Activated T-cell treated with anti-CD3 and anti-CD28 coated beads for 4 hours (primary cell): ENCODE measurements around the gene PDAP1.
"Not testable (repeated sequence)": the region's sequence is repeated elsewhere in the genome, so short reads cannot be mapped to it uniquely, and the experiment has no call there.

ENCODE experiments used
- DNase-seq: peaks from one replicate; pipeline ENCODE4 v3.0.0-alpha.2; 2020

PDAP1 gene

DNA sequence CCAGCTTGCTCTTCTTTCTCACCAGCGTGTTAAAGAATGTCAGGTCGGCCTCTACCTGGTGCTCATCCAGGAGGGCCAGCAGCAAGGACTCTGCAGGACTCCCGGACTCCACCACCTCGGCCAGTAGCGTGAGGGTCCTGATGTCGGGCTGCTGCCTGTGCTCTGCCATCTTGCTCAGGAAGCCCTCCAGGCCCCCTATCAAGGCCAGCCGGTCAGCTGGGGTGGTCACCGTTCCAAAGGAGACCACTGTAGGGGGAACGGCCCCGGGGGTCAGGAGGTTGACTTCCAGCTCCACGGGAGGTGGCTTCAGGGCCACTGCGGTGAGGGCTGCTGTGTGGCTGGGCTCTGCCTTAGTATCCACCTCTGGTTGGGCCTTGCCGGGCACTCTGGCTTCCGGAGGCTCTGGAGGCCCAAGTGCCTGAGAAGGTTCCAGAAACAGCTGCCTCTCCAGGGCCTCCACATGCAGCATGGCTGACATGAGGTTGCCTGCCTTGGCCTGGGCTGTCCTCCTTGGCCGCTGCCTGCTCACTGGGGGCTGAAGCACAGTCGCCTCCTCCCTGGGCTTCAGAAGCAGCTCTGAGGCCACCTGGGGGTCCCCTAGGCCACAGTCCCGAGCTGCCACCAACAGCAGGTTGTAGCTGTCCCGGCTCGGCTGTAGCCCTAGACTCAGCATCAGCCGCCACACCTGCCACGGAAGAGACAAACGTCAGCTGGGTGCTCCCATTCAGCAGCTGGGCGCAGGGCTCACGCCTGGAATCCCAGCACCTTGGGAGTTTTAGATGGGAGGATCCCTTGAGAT is 16.7 kb upstream of the PDAP1 start:
- no peak for DNase-seq

DNA sequence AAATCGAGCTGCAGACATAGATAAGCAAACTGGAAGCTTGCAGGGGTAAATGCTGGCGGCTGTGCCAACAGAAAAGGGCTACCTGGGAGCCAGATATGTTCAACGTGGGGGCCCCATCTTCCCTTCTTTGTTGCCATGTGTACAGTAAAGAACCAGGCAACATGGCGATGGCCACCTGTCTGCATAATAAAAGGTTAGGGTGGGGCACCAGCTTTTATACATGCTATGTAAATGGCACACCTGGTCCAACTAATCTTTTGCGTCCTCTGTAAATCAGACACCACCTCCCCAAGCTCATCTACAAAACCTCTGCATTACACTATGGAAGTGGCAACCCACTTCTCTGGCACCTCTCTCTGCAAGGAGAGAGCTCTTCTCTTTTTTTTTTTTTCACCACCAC is 14.2 kb upstream of the PDAP1 start:
- DNase-seq = no peak

DNA sequence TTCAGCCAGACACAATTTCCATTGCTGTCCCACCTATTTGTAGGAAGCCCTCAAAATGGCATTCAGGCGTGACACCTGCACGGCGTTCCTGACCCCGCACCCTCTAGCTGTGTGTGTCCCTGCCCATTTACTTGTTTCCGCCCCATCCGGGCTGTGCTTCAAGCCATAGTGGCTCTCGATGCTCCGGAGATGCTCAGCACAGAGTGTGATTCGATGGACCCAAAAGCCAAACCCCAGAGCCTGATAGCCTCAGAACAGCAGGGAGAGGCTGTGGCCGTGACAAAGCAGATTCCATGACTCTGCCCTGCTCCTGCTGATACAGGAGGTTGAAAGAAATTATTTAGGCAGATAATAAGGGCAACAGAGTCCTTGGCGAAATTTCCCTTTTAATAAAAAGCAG is 13.8 kb upstream of the PDAP1 start:
- DNase-seq = no peak

DNA sequence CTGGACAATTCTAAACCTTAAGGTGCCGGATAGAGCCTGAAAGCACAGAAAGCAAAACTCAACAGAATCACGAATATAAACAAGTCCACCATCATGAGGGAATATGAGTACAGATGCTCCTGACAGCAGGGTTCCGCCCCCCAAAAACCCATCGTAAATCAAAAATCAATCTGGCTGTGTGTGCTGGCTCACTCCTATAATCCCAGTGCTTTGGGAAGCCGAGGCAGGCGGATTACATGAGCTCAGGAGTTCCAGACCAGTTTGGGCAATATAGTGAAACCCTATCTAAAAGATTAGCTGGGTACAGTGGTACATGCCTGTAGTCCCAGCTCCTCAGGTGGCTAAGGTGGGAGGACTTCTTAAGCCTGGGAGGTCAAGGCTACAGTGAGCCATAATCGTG is 12.6 kb upstream of the PDAP1 start:
- DNase-seq = no peak

DNA sequence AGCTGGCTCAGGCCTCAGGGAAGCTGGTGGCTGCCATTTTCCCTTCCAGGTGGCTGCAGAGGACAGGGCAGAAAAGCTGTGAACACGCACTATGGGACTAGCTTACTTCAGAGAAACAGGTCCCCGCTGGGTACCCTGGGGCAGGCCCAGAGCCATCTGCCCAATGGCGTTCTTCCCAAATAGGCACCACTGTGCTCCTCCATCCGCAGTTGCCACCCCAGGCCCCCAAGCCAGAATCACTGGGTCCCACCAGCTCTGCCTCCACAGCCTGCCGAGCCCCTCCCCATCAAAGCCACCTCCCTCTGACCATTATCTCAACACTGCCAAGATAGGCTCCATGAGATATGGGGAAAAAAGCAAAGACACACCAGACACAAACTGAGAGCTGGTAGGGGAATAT is 11.8 kb upstream of the PDAP1 start:
- DNase-seq = no peak

DNA sequence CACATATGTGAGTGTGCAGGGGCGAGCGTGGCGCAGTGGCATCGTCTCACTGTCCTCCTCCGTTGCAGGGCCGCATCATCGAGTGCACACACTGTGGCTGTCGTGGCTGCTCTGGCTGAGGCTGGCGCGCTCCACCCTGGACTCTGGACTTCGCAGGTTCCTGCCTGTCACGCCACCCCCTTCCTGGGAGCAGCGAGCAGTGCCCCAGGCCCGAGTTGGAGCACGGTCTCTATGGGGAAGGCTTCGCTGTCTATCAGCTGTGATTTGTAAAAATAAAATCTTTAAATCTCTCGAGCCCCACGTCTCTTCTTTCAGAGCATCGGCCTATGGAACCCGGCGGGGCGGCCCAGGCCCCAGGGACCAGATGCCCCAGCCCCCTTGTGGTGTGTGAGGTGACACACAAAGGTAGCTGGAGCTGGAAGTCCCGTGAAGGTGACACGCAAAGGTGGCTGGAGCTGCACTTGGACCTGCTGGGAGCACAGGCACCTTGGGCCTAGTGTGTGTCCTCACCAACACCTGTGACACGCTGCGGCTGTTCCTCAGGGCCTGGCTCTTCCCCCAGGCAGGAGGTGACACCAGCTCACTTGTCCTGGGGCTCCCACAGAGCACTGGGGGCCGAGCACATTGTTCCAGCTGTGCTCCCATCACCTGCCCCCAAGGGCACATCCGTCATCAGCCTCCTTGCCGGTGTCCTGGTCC is 11.1 kb upstream of the PDAP1 start:
- no peak for DNase-seq

DNA sequence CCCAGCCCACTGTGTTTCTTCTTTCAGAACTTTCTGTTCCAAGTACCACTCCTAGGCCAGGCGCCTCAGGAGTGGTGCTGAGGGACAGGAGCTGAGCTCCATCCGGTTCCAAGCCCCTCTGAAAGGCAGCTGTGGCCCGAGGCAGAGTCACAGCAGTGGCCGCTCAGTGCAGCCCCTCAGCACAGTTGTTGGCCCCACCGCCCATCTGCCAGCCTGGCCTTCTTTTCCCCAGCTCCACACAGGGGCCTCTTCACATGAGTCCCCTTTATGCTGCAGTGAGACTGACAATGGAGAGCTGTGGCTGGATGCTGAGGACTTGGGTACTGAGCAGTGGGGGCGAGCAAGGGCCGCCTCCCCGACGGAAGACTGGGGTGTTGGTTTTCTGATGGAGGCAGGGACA is 9.9 kb upstream of the PDAP1 start:
- DNase-seq = no peak

DNA sequence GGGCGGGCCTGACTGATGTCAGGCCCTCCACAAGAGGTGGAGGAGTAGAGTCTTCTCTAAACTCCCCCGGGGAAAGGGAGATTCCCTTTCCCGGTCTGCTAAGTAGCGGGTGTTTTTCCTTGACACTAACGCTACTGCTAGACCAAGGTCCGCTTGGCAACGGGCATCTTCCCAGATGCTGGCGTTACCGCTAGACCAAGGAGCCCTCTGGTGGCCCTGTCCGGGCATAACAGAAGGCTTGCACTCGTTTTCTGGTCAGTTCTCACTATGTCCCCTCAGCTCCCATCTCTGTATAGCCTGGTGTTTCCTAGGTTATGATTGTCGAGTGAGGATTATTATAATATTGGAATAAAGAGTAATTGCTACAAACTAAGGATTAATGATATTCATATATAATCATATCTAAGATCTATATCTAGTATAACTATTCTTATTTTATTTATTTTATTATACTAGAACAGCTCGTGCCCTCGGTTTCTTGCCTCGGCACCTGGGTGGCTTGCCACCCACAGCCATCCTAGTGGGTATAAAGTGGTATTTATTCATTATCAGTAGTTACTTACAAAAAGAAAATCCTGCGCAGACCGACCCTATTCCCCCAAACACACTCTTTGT is 7.2 kb upstream of the PDAP1 start:
- DNase-seq = not testable (repeated sequence)

DNA sequence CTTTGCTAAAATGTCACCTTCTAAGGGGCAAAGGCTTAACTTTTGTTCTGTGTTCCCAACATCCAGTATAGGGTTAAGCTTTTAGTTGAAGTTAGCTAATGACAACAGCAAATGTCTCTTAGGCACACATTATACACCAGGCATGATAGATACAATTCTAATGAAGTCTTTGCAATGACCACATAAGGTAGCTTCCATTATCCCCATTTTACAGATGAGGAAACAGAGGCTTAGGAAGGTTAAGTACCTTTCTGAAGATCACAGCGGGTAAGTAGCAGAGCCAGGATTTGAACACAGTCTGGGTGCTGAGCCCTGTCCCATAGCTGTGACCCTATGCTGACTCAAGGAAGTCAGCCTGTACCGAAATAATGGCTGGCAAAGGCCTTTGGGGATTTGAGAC is 2.2 kb upstream of the PDAP1 start:
- DNase-seq = no peak

DNA sequence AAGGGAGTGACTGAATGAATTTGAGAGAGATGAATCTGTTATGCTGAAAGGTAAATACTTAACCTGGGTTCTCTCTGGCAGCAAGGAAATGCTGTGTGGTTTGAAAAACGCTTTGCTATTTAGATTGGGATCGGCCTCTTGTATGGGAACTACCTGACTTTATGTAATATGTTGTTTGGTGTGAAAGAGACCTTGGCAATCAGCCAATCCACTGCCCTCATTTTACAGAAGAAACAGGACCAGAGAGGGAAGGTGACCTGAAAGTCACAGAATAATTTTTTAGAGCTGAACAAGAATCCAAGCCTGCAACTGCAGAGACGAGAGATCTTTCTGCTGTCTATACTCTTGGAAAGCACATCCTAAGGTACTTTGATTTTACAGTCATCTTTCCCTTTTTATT is 1.4 kb upstream of the PDAP1 start:
- no peak for DNase-seq

DNA sequence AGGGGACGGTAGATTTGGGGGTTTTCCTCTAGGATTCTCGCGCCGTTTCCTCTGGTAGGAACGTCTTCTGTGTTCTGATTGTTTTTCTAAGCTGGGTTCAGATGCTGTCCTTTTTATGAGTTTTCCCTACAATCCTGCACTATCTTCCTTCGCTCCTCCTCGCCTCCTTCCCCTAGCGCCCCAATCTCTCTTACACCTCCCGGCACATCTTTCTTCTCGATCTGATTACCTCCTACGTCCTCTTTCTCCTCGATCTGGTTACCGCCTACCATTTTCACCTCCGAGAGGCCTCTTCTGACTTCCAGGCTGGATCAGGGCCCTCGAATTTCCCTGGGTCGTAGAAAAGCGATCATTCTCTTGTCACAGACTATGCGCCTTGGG is 785 bp upstream of the PDAP1 start:
- DNase-seq = no peak

DNA sequence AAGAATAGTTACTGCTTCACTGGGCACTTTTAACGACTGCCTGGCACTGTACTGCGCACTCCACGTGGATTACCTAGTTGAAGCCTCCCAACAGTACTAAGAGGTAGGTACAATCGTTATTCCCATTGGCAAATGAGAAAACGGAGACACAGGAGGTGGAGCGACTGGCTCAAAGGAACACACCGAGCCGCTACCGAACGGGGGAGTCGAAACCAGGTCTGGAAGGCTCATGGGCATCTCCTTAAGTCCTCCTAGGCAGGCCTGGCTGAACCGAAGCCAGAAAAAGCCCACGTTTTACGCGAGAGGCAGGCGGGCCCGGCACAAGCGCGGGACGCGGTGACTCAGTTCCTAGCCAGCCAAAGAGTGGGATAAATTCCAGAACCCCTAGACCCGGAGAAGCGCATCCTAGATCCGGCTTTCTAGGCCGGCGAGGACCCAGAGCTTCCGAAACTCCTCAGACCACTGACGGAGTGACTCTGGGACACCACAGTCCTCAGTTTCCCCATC is 472 bp downstream of the PDAP1 start:
- DNase-seq = peak; percentile 41

DNA sequence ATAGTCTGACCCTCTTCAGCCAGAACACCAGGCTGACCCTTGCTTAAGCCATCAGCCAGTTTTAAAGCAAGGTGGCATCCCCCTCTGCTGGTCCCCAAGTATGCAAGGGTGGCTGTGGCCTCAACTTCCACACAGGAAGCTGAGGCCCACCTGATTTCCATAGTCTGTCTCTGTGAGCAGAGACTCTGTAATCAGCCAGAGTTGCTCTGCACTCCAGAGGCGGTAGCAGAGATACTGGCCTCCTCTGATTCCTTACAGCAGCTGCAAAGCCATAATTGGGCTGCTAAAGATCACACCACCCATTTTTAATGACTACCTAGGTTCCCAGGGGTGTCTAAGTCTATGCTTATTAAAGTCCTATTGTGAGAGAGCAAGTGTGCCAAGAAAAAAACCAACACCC is 1.8 kb downstream of the PDAP1 start:
- DNase-seq = no peak

DNA sequence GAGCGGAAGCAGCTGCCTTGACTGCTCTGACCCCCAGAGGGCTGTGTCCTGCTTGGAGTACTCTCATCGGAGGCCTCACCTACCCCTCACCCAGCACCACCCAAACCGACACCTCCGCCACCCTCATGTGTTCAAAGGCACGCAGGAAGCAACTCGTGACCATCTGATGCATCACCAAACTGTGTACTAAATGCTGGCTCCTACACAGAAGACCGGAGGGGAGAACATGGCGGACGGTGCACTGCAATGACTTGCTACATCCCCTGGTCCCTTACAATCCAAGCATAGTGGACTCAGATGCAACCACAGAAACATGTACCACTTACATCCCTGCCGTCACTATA is 3.4 kb downstream of the PDAP1 start:
- DNase-seq = no peak

DNA sequence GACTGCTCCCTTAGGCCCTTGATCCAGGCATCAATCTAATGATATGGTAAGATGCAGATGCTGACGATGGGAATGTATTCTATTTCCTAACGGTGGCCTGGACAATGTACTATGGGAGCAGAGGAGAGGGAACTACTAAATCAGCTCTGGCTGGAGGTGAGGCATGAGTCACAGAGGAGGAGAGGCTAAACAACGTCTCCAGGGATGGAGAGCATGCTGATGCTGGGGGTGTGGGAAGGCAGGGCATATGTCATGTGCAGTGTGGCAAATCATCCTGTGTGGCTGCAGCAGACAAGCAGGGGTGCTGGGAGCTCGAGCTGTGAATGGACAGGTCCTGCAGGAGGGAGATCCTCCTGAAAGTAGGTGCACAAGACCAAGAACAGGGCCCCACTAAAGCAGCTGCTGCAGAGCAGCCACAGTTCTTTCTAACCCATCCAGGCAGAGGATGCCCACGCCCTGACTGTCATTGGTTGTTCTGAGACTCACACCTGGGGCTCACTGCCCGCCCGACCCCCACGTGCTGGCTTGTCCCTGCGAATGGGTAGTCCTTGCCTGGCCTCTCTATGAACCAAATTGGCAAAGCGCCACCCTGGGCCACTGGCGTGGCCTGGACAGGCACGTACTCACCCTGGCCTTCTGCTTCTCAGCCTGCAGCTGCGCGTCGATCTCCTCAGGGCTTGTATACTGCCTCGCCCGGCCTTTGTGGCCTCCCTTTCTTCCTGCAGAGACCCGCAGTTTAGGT is 4.0 kb downstream of the PDAP1 start:
- DNase-seq = no peak

DNA sequence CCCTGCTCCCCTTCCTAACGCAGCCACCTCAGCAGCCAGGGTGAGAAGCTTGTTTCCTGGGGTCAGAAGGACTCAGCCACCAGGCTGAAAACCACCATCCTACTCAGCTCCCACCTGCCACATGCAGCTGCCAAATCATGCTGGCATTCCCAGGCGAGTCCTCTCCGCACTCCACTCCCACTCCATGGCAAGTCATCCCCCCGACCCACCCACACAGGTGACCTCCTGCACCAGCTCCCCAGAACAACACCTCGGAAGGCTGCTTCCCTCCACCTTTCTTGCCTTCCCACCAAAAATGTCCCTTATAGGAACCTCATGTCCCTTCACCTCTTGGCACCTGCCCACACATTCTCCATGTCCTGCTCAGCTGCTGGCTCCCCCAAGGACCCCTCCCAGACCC is 4.6 kb downstream of the PDAP1 start:
- DNase-seq = no peak

DNA sequence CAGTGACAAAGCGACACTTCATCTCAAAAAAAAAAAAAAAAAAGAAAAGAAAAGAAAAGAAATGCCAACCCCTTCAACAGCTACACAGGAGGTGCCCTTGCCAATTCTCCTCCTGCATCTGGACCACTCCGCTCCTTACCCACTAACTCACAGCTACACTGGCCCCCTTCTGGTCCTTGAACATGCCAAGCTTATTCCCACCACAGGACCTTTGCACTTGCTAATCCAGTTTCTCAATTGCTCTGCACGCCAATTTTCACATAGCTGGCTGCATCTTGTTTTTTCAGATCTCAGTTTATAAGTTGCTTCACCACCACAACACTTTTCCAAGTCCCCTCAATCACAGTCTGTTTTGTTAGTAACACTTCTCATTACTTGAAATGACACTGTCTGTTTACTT is 5.5 kb downstream of the PDAP1 start:
- no peak for DNase-seq

DNA sequence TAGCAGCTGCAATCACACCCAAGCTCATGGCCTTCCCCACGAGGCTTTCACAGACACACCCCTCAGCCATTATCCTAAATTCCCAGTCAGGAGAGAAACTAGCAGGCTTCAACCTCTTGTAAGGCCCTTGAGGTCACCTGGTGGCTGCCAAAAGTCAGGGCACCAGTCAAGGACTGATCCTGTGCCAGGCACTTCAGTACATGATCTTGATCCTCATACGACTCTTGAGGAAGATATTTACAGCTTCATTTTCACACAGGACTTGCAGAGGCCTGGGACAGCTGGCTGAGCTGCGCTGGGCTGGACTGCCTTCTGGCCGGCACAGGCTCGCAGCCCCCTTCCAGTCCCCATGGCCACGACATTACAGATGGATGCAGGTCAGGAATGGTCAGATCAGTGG is 8.8 kb downstream of the PDAP1 start:
- no peak for DNase-seq

DNA sequence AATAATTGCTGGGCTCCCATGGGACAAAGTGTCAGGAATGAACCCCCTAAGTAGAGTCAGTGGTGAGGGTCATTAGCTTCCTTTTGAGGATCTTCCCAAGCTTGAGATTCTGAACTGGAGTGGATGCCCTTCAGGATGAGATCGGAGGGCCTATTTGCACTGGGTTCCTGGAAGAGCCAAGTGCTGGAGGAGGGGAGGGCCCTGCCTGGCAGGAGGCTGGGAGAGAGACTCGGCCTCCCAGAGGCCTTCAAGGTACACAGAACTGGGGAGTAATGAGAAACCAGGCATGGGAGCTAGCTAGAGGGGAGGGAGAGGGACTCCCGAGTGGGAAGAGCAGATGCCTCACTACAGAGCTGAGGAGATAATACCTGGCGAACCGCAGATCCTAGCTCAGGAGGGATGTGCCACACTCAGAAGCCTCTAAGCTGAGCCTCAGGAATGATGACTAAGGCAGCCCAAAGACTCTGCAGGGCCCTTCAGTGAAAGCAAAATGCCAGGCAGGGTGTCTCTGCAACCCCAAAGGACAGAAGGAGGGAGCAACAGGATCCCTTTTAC is 9.4 kb downstream of the PDAP1 start:
- DNase-seq = no peak

DNA sequence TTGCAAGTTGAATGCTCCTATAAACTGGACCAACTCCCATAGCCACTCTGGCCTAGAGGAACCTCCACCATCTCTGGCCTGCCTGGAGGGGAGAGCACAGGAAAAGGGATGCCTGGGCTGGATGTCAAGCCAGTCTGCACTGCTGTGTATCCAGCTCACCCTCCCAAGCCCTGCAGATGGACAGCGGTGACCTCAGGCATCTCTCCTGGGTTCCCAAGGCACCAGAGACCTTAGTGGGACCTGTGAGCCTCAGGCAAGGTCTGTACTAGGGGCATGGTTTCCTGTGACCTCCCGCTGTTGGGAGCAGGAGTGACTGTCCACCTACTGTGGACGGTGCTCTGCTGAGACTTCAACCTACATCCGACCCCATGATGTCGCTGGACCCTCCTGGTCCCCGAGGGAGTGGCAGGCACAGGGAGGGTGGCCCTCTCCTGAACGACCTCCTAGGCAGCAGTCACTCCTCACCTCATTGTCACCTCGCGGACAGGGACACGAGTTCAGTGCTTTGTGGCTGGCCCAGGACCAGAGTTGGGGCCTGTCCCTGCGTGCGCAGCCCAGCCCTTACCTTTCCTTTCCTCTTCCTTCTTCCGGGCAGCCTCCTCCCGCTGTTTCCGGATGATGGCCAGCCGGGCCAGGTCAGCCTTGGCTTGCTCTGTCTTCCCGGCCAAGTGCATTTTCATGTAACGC is 11.0 kb downstream of the PDAP1 start:
- no peak for DNase-seq

DNA sequence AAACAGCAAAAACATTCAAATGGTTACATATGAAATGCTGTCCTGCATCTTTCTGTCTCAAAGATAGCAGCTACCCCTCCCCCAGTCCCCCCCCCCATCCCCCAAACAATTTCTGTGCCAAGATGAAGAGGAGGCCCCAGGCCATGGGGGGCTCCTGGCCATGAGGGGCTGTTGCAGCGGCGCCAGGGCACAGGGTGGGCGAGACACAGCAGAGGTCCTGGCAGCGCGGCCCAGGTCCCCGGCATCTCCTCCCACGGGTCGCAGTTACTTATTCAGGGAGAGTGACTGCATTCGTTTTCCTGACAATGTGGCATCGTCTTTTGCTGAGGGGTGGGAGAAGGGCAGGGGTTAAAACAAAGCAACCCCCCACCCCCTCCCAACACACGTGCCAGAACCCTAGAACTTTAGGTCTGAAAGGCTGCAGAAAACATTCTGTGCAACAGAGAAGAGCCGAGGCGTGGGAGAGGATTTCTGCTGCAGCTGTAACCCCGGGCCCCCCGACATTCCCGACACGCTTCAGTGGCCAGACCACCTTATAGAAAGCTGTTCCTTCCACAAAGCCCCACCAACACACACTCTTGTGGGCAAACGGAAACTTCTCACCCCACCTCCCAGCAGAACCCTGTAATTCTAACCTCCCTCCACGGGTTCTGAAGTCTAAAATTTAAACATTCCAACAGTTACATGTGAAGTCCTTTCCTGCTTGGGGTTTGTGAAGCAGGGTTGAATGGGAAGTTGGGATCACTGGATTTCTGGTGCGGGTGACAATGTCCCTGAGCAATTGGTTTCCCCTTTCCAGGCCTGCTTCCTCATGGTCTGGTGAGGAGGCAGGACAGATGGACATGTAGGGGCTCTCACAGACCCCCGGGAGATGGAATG is 11.7 kb downstream of the PDAP1 start:
- DNase-seq = no peak
